A549 (cell line): ENCODE data around the gene PBX1. TPM values are rescaled to one million over a fixed set of nuclear protein-coding genes. Genes with fewer than 3 reads are reported as not detected.

Experiments
- ATAC-seq, 2 experiments: fragments of 200-7000 bp in 1 of 2; fragments of >200 bp in 1 of 2; cut with Nextera tagmentation in 1 of 2; cut with Tn5 transposase in 1 of 2; 3 replicates each; pipeline versions ENCODE4 v1.8.0 to v1.9.1; 2018 to 2020; ENCODE audit warnings: mild to moderate bottlenecking in 1 of 2, moderate library complexity in 1 of 2
- CTCF ChIA-PET: fragments of 300-600 bp; sonication (Branson Sonifier 250); formaldehyde crosslinking; extraction: SDS; loops from one replicate; lab custom pipeline; 2021; ENCODE audit warnings: antibody characterized with exemption, inconsistent platforms; lab: Yijun Ruan, JAX
- POLR2A ChIA-PET: fragments of 350-600 bp; formaldehyde crosslinking; extraction: SDS; loops from one replicate; lab custom pipeline; 2021; ENCODE audit warnings: antibody characterized with exemption, inconsistent platforms; lab: Yijun Ruan, JAX
- DNase-seq, 2 experiments: peaks; one replicate each; pipeline versions ENCODE4 v3.0.0 to v3.0.0-alpha.2; 2011 to 2016; ENCODE audit warnings: low read depth in 1 of 2, low spot score in 1 of 2
- FAIRE-seq: peaks from 2 replicates; lab custom pipeline; 2011; peaks lifted over from hg19 to GRCh38; lab: Jason Lieb, UNC
- H3K27ac ChIP-seq, 2 experiments: fragments of >200 bp; sonication (Bioruptor Twin); formaldehyde crosslinking; 3 replicates each; pipeline ENCODE4 v1.5.1; 2016 to 2017
- H3K4me1 ChIP-seq: fragments of >200 bp; sonication (Bioruptor Twin); formaldehyde crosslinking; 3 replicates; pipeline ENCODE4 v1.6.1; 2016
- H3K4me2 ChIP-seq: fragments of >200 bp; sonication (Bioruptor Twin); formaldehyde crosslinking; 3 replicates; pipeline ENCODE4 v1.6.1; 2016
- H3K4me3 ChIP-seq: fragments of >200 bp; sonication (Bioruptor Twin); formaldehyde crosslinking; 3 replicates; pipeline ENCODE4 v1.5.1; 2016
- H3K9me3 ChIP-seq: fragments of >200 bp; sonication (Bioruptor Twin); formaldehyde crosslinking; 3 replicates; pipeline ENCODE4 v1.6.1; 2016
- BHLHE40 ChIP-seq: IDR thresholded peaks from 2 replicates; pipeline ENCODE4 v1.6.1; 2012; ENCODE audit warnings: low read depth, low read length, inconsistent platforms
- CBX2 ChIP-seq: fragments of 200-600 bp; sonication (generic); IDR thresholded peaks from 2 replicates; pipeline ENCODE4 v1.6.1; 2016; ENCODE audit warnings: low read depth, mild to moderate bottlenecking, borderline replicate concordance
- CBX8 ChIP-seq: fragments of 200-600 bp; sonication (generic); IDR thresholded peaks from 2 replicates; pipeline ENCODE4 v1.6.1; 2016
- E2F6 ChIP-seq: IDR thresholded peaks from 2 replicates; pipeline ENCODE4 v1.6.1; 2012; ENCODE audit warnings: low read depth, borderline replicate concordance
- EHF ChIP-seq: fragments of 250-450 bp; sonication (Bioruptor Pico); IDR thresholded peaks from 2 replicates; pipeline ENCODE4 v1.5.0; 2020; ENCODE audit warnings: mild to moderate bottlenecking
- EHMT2 ChIP-seq: fragments of 200-600 bp; sonication (generic); IDR thresholded peaks from 2 replicates; pipeline ENCODE4 v1.6.1; 2016; ENCODE audit warnings: antibody characterized with exemption, low read depth, mild to moderate bottlenecking, moderate library complexity
- ESRRA ChIP-seq: fragments of 150-350 bp; IDR thresholded peaks from 2 replicates; pipeline ENCODE4 v1.6.1; 2014; ENCODE audit warnings: mild to moderate bottlenecking, low read length, borderline replicate concordance
- FOSB ChIP-seq: fragments of 250-450 bp; sonication (Bioruptor Pico); IDR thresholded peaks from 2 replicates; pipeline ENCODE4 v1.5.0; 2020; ENCODE audit warnings: mild to moderate bottlenecking, moderate library complexity
- FOXS1 ChIP-seq: fragments of 250-450 bp; sonication (Bioruptor Pico); IDR thresholded peaks from 2 replicates; pipeline ENCODE4 v1.5.0; 2020; ENCODE audit warnings: mild to moderate bottlenecking, moderate library complexity
- HDAC2 ChIP-seq: fragments of 200-600 bp; sonication (generic); IDR thresholded peaks from 2 replicates; pipeline ENCODE4 v1.6.1; 2016
- HEYL ChIP-seq: fragments of 250-450 bp; sonication (Bioruptor Pico); IDR thresholded peaks from 2 replicates; pipeline ENCODE4 v1.8.0; 2021; ENCODE audit warnings: mild to moderate bottlenecking, moderate library complexity
- HOXB5 ChIP-seq: fragments of 250-450 bp; sonication (Bioruptor Pico); IDR thresholded peaks from 2 replicates; pipeline ENCODE4 v1.5.0; 2020; ENCODE audit warnings: mild to moderate bottlenecking, moderate library complexity
- MYC ChIP-seq: IDR thresholded peaks from 2 replicates; pipeline ENCODE4 v1.6.1; 2012; ENCODE audit warnings: mild to moderate bottlenecking, inconsistent platforms, low read length, improper control_type of control experiment, borderline replicate concordance
- NPAS2 ChIP-seq: fragments of 250-450 bp; sonication (Bioruptor Pico); IDR thresholded peaks from 2 replicates; pipeline ENCODE4 v1.8.0; 2022; ENCODE audit warnings: mild to moderate bottlenecking, moderate library complexity, borderline replicate concordance
- PHF8 ChIP-seq: fragments of 200-600 bp; sonication (generic); IDR thresholded peaks from 2 replicates; pipeline ENCODE4 v1.6.1; 2016; ENCODE audit warnings: low read depth, mild to moderate bottlenecking, antibody characterized with exemption, moderate library complexity, borderline replicate concordance
- POLR2A ChIP-seq: IDR thresholded peaks from 2 replicates; pipeline ENCODE4 v1.6.1; 2012; ENCODE audit warnings: mild to moderate bottlenecking, low read length
- RAD21 ChIP-seq, 2 experiments: fragments of >200 bp in 1 of 2; sonication (Bioruptor Twin) in 1 of 2; formaldehyde crosslinking in 1 of 2; IDR thresholded peaks in 1 of 2; conservative IDR thresholded peaks in 1 of 2; 2 replicates in 1 of 2; 3 replicates in 1 of 2; pipeline ENCODE4 v1.6.1; 2012 to 2018; ENCODE audit warnings: inconsistent platforms in 1 of 2
- RFX5 ChIP-seq: fragments of 450-650 bp; IDR thresholded peaks from 2 replicates; pipeline ENCODE4 v1.7.1; 2014; ENCODE audit warnings: antibody characterized with exemption, mild to moderate bottlenecking, moderate library complexity
- SMC3 ChIP-seq: fragments of >200 bp; sonication (Bioruptor Twin); formaldehyde crosslinking; IDR thresholded peaks from 3 replicates; pipeline ENCODE4 v1.6.1; 2018; ENCODE audit warnings: inconsistent platforms
- SREBF2 ChIP-seq: fragments of 450-650 bp; IDR thresholded peaks from 2 replicates; pipeline ENCODE4 v1.6.1; 2014; ENCODE audit warnings: mild to moderate bottlenecking, moderate library complexity
- TP53 ChIP-seq: fragments of 250-450 bp; sonication (Bioruptor Pico); IDR thresholded peaks from 2 replicates; pipeline ENCODE4 v1.5.0; 2021; ENCODE audit warnings: mild to moderate bottlenecking, moderate library complexity
- USF2 ChIP-seq: fragments of 450-650 bp; IDR thresholded peaks from 2 replicates; pipeline ENCODE4 v1.6.1; 2014; ENCODE audit warnings: antibody characterized with exemption
- ZC3H11A ChIP-seq: fragments of 450-650 bp; IDR thresholded peaks from 2 replicates; pipeline ENCODE4 v1.6.1; 2014; ENCODE audit warnings: antibody characterized with exemption, mild to moderate bottlenecking
- WGBS: methylation state at CpG from one replicate; pipeline ENCODE4 v1.1.6; 2017; ENCODE audit errors: missing lambda C conversion rate; 5-methylcytosine and 5-hydroxymethylcytosine counted together
- polyA plus RNA-seq, 4 experiments: library from polyadenylated mRNA; depleted of rRNA in 3 of 4; stranded (reverse); fragments of >200 nt; fragmentation: RNase III in 1 of 4; extraction: RNeasy Plus Mini Kit Qiagen cat#74134 plus additional on column Dnase treatment in 1 of 4; gene quantifications; 2 replicates in 3 of 4; 3 replicates in 1 of 4; pipeline ENCODE4 v1.2.3, GENCODE V29; 2011 to 2017
- TF ChIP-seq, protein P1 (sequence below): fragments of 200-600 bp; sonication (generic); IDR thresholded peaks from 2 replicates; pipeline ENCODE4 v1.6.1; 2016; ENCODE audit warnings: antibody characterized with exemption, mild to moderate bottlenecking, moderate library complexity
- TF ChIP-seq, protein P2 (sequence below): IDR thresholded peaks from 2 replicates; pipeline ENCODE4 v1.6.1; 2012

Gene PBX1
- polyA plus RNA-seq, 2 of the 4 experiments (the other 2 are of a cell fraction), result 47.8 to 61.5 TPM

- TF ChIP-seq BHLHE40, result no peak
- no peak for TF ChIP-seq TP53
- no peak for TF ChIP-seq HEYL (CRISPR knock-in tag)
Observed at GRCh38 chr1:164560556-164560955, 1.6 kb downstream of the PBX1 start (continued).

- no peak for FAIRE-seq
- H3K4me2 ChIP-seq, result peak overlapping the region; percentile 90
- H3K4me1 ChIP-seq, result peaks cover 33% of the 10 kb centered on the region
- peak overlapping the region; percentile 81 to 91 for H3K27ac ChIP-seq
- TF ChIP-seq FOXS1 (CRISPR knock-in tag), result no peak
- no peak for TF ChIP-seq CBX2
- no peak for TF ChIP-seq FOSB
- no peak for TF ChIP-seq NPAS2
- no peak for TF ChIP-seq CBX8
- TF ChIP-seq PHF8, result no peak
- TF ChIP-seq, protein P1, sequence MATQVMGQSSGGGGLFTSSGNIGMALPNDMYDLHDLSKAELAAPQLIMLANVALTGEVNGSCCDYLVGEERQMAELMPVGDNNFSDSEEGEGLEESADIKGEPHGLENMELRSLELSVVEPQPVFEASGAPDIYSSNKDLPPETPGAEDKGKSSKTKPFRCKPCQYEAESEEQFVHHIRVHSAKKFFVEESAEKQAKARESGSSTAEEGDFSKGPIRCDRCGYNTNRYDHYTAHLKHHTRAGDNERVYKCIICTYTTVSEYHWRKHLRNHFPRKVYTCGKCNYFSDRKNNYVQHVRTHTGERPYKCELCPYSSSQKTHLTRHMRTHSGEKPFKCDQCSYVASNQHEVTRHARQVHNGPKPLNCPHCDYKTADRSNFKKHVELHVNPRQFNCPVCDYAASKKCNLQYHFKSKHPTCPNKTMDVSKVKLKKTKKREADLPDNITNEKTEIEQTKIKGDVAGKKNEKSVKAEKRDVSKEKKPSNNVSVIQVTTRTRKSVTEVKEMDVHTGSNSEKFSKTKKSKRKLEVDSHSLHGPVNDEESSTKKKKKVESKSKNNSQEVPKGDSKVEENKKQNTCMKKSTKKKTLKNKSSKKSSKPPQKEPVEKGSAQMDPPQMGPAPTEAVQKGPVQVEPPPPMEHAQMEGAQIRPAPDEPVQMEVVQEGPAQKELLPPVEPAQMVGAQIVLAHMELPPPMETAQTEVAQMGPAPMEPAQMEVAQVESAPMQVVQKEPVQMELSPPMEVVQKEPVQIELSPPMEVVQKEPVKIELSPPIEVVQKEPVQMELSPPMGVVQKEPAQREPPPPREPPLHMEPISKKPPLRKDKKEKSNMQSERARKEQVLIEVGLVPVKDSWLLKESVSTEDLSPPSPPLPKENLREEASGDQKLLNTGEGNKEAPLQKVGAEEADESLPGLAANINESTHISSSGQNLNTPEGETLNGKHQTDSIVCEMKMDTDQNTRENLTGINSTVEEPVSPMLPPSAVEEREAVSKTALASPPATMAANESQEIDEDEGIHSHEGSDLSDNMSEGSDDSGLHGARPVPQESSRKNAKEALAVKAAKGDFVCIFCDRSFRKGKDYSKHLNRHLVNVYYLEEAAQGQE, result no peak
- TF ChIP-seq, all 56 proteins: peak for 0
- WGBS, result 18% methylated on average over 7 of the region's 7 CpGs
- ATAC-seq (no peak), DNase-seq (no peak)
- Histone ChIP-seq H3K4me3 (peak overlapping the region; percentile 59), H3K9me3 (no peaks in the 10 kb centered on the region)
- CTCF ChIA-PET, result interaction anchor here (0.9 kb wide), 1 partner anchor 227 kb away, joined by 3 read pairs; no protein-coding TSS in a partner anchor
- POLR2A ChIA-PET, result no interaction called here
Observed at GRCh38 chr1:164561007-164561406, 2.0 kb downstream of the PBX1 start.

DNA sequence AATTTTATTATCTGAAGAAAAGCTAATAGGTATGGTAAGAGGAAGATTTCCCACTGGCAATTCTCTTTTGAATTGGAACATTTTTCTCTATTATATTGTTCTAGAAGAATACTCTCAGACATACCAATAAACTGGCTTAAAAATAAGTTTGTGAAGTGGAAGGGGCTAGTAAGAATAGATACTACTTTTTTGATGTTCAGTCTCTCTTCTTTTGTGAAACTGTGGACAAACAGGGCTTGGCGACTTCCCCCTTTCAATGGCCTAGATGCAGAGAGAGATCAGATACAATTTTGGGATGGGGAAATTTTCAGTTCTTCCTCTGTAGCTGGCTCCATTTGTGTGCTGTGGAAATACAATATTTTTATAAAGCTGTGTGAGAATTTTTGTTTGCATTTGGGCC lies 2.5 kb downstream of the PBX1 start:
- POLR2A ChIA-PET, result no interaction called here
- Histone ChIP-seq H3K4me2 (peak overlapping the region; percentile 90), H3K27ac (peak overlapping the region; percentile 81 to 91), H3K9me3 (no peaks in the 10 kb centered on the region)
- TF ChIP-seq SREBF2 (no peak), ZC3H11A (no peak), POLR2A (no peak), PHF8 (no peak), HEYL (CRISPR knock-in tag) (no peak), ESRRA (no peak), EHMT2 (no peak), USF2 (no peak), HDAC2 (no peak), BHLHE40 (no peak), HOXB5 (no peak), RAD21 (conservative IDR thresholded peaks at IDR 0.05 in 1 of 2, IDR thresholded peaks at IDR 0.05 in 1 of 2) (no peak), EHF (CRISPR knock-in tag) (no peak), NPAS2 (no peak), MYC (no peak), RFX5 (no peak), E2F6 (no peak), SMC3 (no peak)
- TF ChIP-seq, protein P2, sequence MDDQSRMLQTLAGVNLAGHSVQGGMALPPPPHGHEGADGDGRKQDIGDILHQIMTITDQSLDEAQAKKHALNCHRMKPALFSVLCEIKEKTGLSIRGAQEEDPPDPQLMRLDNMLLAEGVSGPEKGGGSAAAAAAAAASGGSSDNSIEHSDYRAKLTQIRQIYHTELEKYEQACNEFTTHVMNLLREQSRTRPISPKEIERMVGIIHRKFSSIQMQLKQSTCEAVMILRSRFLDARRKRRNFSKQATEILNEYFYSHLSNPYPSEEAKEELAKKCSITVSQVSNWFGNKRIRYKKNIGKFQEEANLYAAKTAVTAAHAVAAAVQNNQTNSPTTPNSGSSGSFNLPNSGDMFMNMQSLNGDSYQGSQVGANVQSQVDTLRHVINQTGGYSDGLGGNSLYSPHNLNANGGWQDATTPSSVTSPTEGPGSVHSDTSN, result no peak
- TF ChIP-seq, protein P1, result no peak
- TF ChIP-seq, all 56 proteins: peak for 0
- peaks cover 38% of the 10 kb centered on the region for H3K4me1 ChIP-seq
- DNase-seq, result no peak
- CTCF ChIA-PET, result interaction anchor here (0.9 to 1.3 kb wide), 2 partner anchors 16 to 226 kb away, joined by 3 read pairs; no protein-coding TSS in a partner anchor
- H3K4me3 ChIP-seq, result peak overlapping the region; percentile 59
- ATAC-seq, result no peak
- FAIRE-seq, result no peak
- 18% methylated on average over 1 of the region's 1 CpG for whole genome bisulfite sequencing
